Measurements from ENCODE around the gene RUFY3.
"Not testable (repeated sequence)": the region's sequence is repeated elsewhere in the genome, so short reads cannot be mapped to it uniquely, and the experiment has no call there.

RUFY3 gene

GRCh38 chr4:70754990-70755688 is 33.4 kb downstream of the RUFY3 start:
- peaks cover 13% of the 10 kb centered on the region for H3K9me3 Mint-ChIP-seq
- H3K27ac Mint-ChIP-seq, result peak overlapping the region; percentile 60
- intact Hi-C loops (cut with micrococcal nuclease), result no loop called here
- H3K27me3 Mint-ChIP-seq, result no peaks in the 10 kb centered on the region
- H3K36me3 Mint-ChIP-seq (ENCODE audit: low read depth), result peaks cover 12% of the 10 kb centered on the region
- H3K4me3 Mint-ChIP-seq, result peak overlapping the region; percentile 32
- H3K4me1 Mint-ChIP-seq (ENCODE audit: low read depth), result peaks cover 31% of the 10 kb centered on the region

GRCh38 chr4:70759126-70759525 is 37.4 kb downstream of the RUFY3 start:
- Mint-ChIP-seq H3K9me3 (peaks cover 13% of the 10 kb centered on the region), H3K36me3 (ENCODE audit: low read depth) (peaks cover 25% of the 10 kb centered on the region), H3K4me3 (peak overlapping the region; percentile 20), H3K4me1 (ENCODE audit: low read depth) (peaks cover 16% of the 10 kb centered on the region), H3K27me3 (no peaks in the 10 kb centered on the region), H3K27ac (peak overlapping the region; percentile 23)
- intact Hi-C loops (cut with micrococcal nuclease), result no loop called here

- peaks cover 13% of the 10 kb centered on the region for H3K9me3 Mint-ChIP-seq
- peaks cover 16% of the 10 kb centered on the region for H3K4me1 Mint-ChIP-seq (ENCODE audit: low read depth)
- H3K27me3 Mint-ChIP-seq, result no peaks in the 10 kb centered on the region
- peak overlapping the region; percentile 20 for H3K4me3 Mint-ChIP-seq
- H3K27ac Mint-ChIP-seq, result no peak overlapping the region
- peaks cover 30% of the 10 kb centered on the region for H3K36me3 Mint-ChIP-seq (ENCODE audit: low read depth)
- intact Hi-C loops (cut with micrococcal nuclease), result no loop called here
Observed at GRCh38 chr4:70759627-70760026, 37.9 kb downstream of the RUFY3 start.

- no peaks in the 10 kb centered on the region for H3K27me3 Mint-ChIP-seq
- H3K4me1 Mint-ChIP-seq (ENCODE audit: low read depth), result peaks cover 11% of the 10 kb centered on the region
- no peak overlapping the region for H3K4me3 Mint-ChIP-seq
- no peak overlapping the region for H3K27ac Mint-ChIP-seq
- peaks cover 39% of the 10 kb centered on the region for H3K36me3 Mint-ChIP-seq (ENCODE audit: low read depth)
- intact Hi-C loops (cut with micrococcal nuclease), result no loop called here
- peaks cover 11% of the 10 kb centered on the region for H3K9me3 Mint-ChIP-seq
Observed at GRCh38 chr4:70760662-70761061, 38.9 kb downstream of the RUFY3 start.

GRCh38 chr4:70761276-70761816 is 39.6 kb downstream of the RUFY3 start:
- H3K9me3 Mint-ChIP-seq, result peaks cover 4% of the 10 kb centered on the region
- peaks cover 11% of the 10 kb centered on the region for H3K4me1 Mint-ChIP-seq (ENCODE audit: low read depth)
- H3K4me3 Mint-ChIP-seq, result no peak overlapping the region
- no peaks in the 10 kb centered on the region for H3K27me3 Mint-ChIP-seq
- H3K36me3 Mint-ChIP-seq (ENCODE audit: low read depth), result peaks cover 39% of the 10 kb centered on the region
- intact Hi-C loops (cut with micrococcal nuclease), result no loop called here
- no peak overlapping the region for H3K27ac Mint-ChIP-seq

- no peak overlapping the region for H3K4me3 Mint-ChIP-seq
- H3K9me3 Mint-ChIP-seq, result no peaks in the 10 kb centered on the region
Observed at GRCh38 chr4:70765368-70765767, 43.6 kb downstream of the RUFY3 start.

GRCh38 chr4:70768301-70768948 is 46.7 kb downstream of the RUFY3 start:
- Mint-ChIP-seq H3K4me1 (ENCODE audit: low read depth) (no peaks in the 10 kb centered on the region), H3K36me3 (ENCODE audit: low read depth) (peaks cover 68% of the 10 kb centered on the region), H3K27me3 (no peaks in the 10 kb centered on the region), H3K9me3 (no peaks in the 10 kb centered on the region), H3K27ac (no peak overlapping the region), H3K4me3 (no peak overlapping the region)
- intact Hi-C loops (cut with micrococcal nuclease), result no loop called here

More at GRCh38 chr4:70765368-70765767, 43.6 kb downstream of the RUFY3 start:
- no peaks in the 10 kb centered on the region for H3K27me3 Mint-ChIP-seq
- no peak overlapping the region for H3K27ac Mint-ChIP-seq
- H3K4me1 Mint-ChIP-seq (ENCODE audit: low read depth), result no peaks in the 10 kb centered on the region
- intact Hi-C loops (cut with micrococcal nuclease), result no loop called here
- H3K36me3 Mint-ChIP-seq (ENCODE audit: low read depth), result peaks cover 67% of the 10 kb centered on the region

- H3K27me3 Mint-ChIP-seq; intact Hi-C loops (cut with micrococcal nuclease); H3K27ac Mint-ChIP-seq; H3K4me3 Mint-ChIP-seq; H3K9me3 Mint-ChIP-seq; H3K4me1 Mint-ChIP-seq (ENCODE audit: low read depth): not testable (repeated sequence)
- peaks cover 59% of the 10 kb centered on the region for H3K36me3 Mint-ChIP-seq (ENCODE audit: low read depth)
Observed at GRCh38 chr4:70769396-70769795, 47.6 kb downstream of the RUFY3 start.

- intact Hi-C loops (cut with micrococcal nuclease), result loop anchor here (10.0 kb wide), 2 partner anchors 62 to 68 kb away; partner anchors contain the start of gene GRSF1
- Mint-ChIP-seq H3K4me1 (ENCODE audit: low read depth) (no peaks in the 10 kb centered on the region), H3K9me3 (no peaks in the 10 kb centered on the region), H3K27ac (peak overlapping the region; percentile 57), H3K36me3 (ENCODE audit: low read depth) (peaks cover 35% of the 10 kb centered on the region), H3K27me3 (no peaks in the 10 kb centered on the region), H3K4me3 (no peak overlapping the region)
Observed at GRCh38 chr4:70772929-70773555, 51.3 kb downstream of the RUFY3 start.

- Mint-ChIP-seq H3K27me3 (no peaks in the 10 kb centered on the region), H3K4me3 (no peak overlapping the region), H3K9me3 (no peaks in the 10 kb centered on the region), H3K36me3 (ENCODE audit: low read depth) (peaks cover 62% of the 10 kb centered on the region), H3K27ac (no peak overlapping the region), H3K4me1 (ENCODE audit: low read depth) (no peaks in the 10 kb centered on the region)
- intact Hi-C loops (cut with micrococcal nuclease), result loop anchor here (10.0 kb wide), 2 partner anchors 56 to 74 kb away; partner anchors contain the start of gene GRSF1
Observed at GRCh38 chr4:70778888-70779422, 57.2 kb downstream of the RUFY3 start.

- intact Hi-C loops (cut with micrococcal nuclease), result no loop called here
- peaks cover 78% of the 10 kb centered on the region for H3K36me3 Mint-ChIP-seq (ENCODE audit: low read depth)
- H3K9me3 Mint-ChIP-seq, result no peaks in the 10 kb centered on the region
- no peak overlapping the region for H3K4me3 Mint-ChIP-seq
- H3K4me1 Mint-ChIP-seq (ENCODE audit: low read depth), result no peaks in the 10 kb centered on the region
- no peaks in the 10 kb centered on the region for H3K27me3 Mint-ChIP-seq
- no peak overlapping the region for H3K27ac Mint-ChIP-seq
Observed at GRCh38 chr4:70783096-70783495, 61.3 kb downstream of the RUFY3 start.

GRCh38 chr4:70787496-70787895 is 65.7 kb downstream of the RUFY3 start:
- H3K27ac Mint-ChIP-seq, result no peak overlapping the region
- peaks cover 70% of the 10 kb centered on the region for H3K36me3 Mint-ChIP-seq (ENCODE audit: low read depth)
- intact Hi-C loops (cut with micrococcal nuclease), result no loop called here
- no peaks in the 10 kb centered on the region for H3K9me3 Mint-ChIP-seq
- no peak overlapping the region for H3K4me3 Mint-ChIP-seq
- no peaks in the 10 kb centered on the region for H3K27me3 Mint-ChIP-seq
- H3K4me1 Mint-ChIP-seq (ENCODE audit: low read depth), result no peaks in the 10 kb centered on the region

GRCh38 chr4:70788733-70789132 is 67.0 kb downstream of the RUFY3 start:
- no peaks in the 10 kb centered on the region for H3K4me1 Mint-ChIP-seq (ENCODE audit: low read depth)
- intact Hi-C loops (cut with micrococcal nuclease), result no loop called here
- H3K27ac Mint-ChIP-seq, result no peak overlapping the region
- no peak overlapping the region for H3K4me3 Mint-ChIP-seq
- H3K27me3 Mint-ChIP-seq, result no peaks in the 10 kb centered on the region
- peaks cover 68% of the 10 kb centered on the region for H3K36me3 Mint-ChIP-seq (ENCODE audit: low read depth)
- no peaks in the 10 kb centered on the region for H3K9me3 Mint-ChIP-seq

- Mint-ChIP-seq H3K4me3 (no peak overlapping the region), H3K27ac (no peak overlapping the region), H3K9me3 (no peaks in the 10 kb centered on the region), H3K27me3 (no peaks in the 10 kb centered on the region), H3K36me3 (ENCODE audit: low read depth) (peaks cover 69% of the 10 kb centered on the region), H3K4me1 (ENCODE audit: low read depth) (no peaks in the 10 kb centered on the region)
- intact Hi-C loops (cut with micrococcal nuclease), result no loop called here
Observed at GRCh38 chr4:70793626-70794025, 71.9 kb downstream of the RUFY3 start.

Measured in dendritic cell treated with granulocyte-macrophage colony-stimulating factor and Interleukin-4, amounts not matched to agents 40 ng/mL and 50 ng/mL, for 4 days (primary cell).